Right lobe of liver (tissue), 6 donors: ENCODE measurements around the gene RBM5. TPM values are rescaled to one million over a fixed set of nuclear protein-coding genes. Genes with fewer than 3 reads are reported as not detected.

ENCODE experiments used
- ATAC-seq, 4 donors: fragments of 200-7000 bp; cut with Tn5 transposase; one replicate each; pipeline ENCODE4 v1.9.1; 2020; ENCODE audit warnings: mild to moderate bottlenecking in 4 of 4, moderate library complexity in 4 of 4
- DNase-seq, 3 donors: peaks; one replicate each; pipeline ENCODE4 v3.0.0-alpha.2; 2020
- H3K27ac ChIP-seq, 3 donors: fragments of 200-600 bp; one replicate each; pipeline ENCODE4 v1.8.0; 2022
- H3K27me3 ChIP-seq, 2 donors: fragments of 200-600 bp; one replicate each; pipeline ENCODE4 v1.8.0; 2022
- H3K36me3 ChIP-seq, 4 donors: fragments of 200-600 bp; sonication (generic) in 1 of 4; one replicate each; pipeline versions ENCODE4 v1.5.1 to v1.8.0; 2017 to 2022; ENCODE audit warnings: control low read depth in 1 of 4
- H3K4me1 ChIP-seq, 4 donors: fragments of 200-600 bp; sonication (generic) in 1 of 4; one replicate each; pipeline versions ENCODE4 v1.5.1 to v1.8.0; 2017 to 2022; ENCODE audit warnings: control low read depth in 1 of 4
- H3K4me3 ChIP-seq, 3 donors: fragments of 200-600 bp; one replicate each; pipeline ENCODE4 v1.8.0; 2022
- H3K9me3 ChIP-seq, 4 donors: fragments of 200-600 bp; sonication (generic) in 1 of 4; one replicate each; pipeline versions ENCODE4 v1.5.1 to v1.8.0; 2017 to 2022; ENCODE audit warnings: control low read depth in 1 of 4
- CTCF ChIP-seq, 4 donors: fragments of 200-600 bp in 3 of 4; fragments of 450-650 bp in 1 of 4; IDR thresholded peaks; one replicate each; pipeline versions ENCODE4 v1.5.1 to v1.8.0; 2016 to 2022; ENCODE audit warnings: antibody characterized with exemption in 4 of 4, mild to moderate bottlenecking in 2 of 4
- POLR2A ChIP-seq: fragments of 450-650 bp; IDR thresholded peaks from one replicate; pipeline ENCODE4 v1.6.1; 2017; ENCODE audit warnings: antibody characterized with exemption, mild to moderate bottlenecking
- WGBS: methylation state at CpG from one replicate; pipeline ENCODE4 v1.1.6; 2018; ENCODE audit warnings: low coverage, low lambda C conversion rate; ENCODE audit not compliant: insufficient coverage; ENCODE audit errors: missing lambda C conversion rate; 5-methylcytosine and 5-hydroxymethylcytosine counted together
- intact Hi-C, 2 donors: fragments of 100-400 bp; cut with DNase I; formaldehyde crosslinking; loops; one replicate each; pipeline versions ENCODE4 v1.11.2 to v1.14.1; 2022
- total RNA-seq, 6 experiments: library from RNA; depleted of rRNA in 2 of 6; stranded (reverse); fragments of >200 nt in 2 of 6; fragmentation: NEBNext Ultra II Directional in 3 of 6; extraction: Animal tissue kit (Norgen Biotek cat#: 25700) in 3 of 6; gene quantifications; one replicate each; pipeline versions ENCODE4 v1.1.0 to v1.2.4, GENCODE V29; 2016 to 2023
- donor health status: DM: no; HTN: yes; CAD: no.
- donor health status: DM: no; HTN: no; CAD: no.
- donor health status: DM: no; HTN: no; CAD: no.
- donor health status: DM: no; HTN: yes; CAD: no.
- donor health status: DM: no; HTN: yes; CAD: no.

Gene RBM5
- total RNA-seq, 6 experiments from 2014 or later: 42.1 to 62.4 (median 46.4) TPM

GRCh38 chr3:50164984-50165909 lies 76.5 kb downstream of the RBM5 start:
- TF ChIP-seq POLR2A: no peak
- no peak for TF ChIP-seq CTCF (IDR thresholded peaks at IDR 0.05)
- H3K27me3 ChIP-seq: no peaks in the 10 kb centered on the region
- no peaks in the 10 kb centered on the region for H3K36me3 ChIP-seq
- H3K9me3 ChIP-seq: no peaks in the 10 kb centered on the region
- H3K27ac ChIP-seq: no peak overlapping the region
- peak in 2 of 4 donors; percentile 2 to 28 for ATAC-seq
- intact Hi-C loops: no loop called here
- WGBS: 33% methylated on average over 1 of the region's 7 CpGs
- peaks cover 0 to 22% (median 2%) of the 10 kb centered on the region in 4 donors for H3K4me1 ChIP-seq
- no peak overlapping the region for H3K4me3 ChIP-seq
- no peak for DNase-seq

- no peak overlapping the region for H3K4me3 ChIP-seq
- TF ChIP-seq POLR2A: no peak
- no peak for TF ChIP-seq CTCF (IDR thresholded peaks at IDR 0.05)
- H3K36me3 ChIP-seq: no peaks in the 10 kb centered on the region
- ATAC-seq (peak; percentile 31 to 78 (median 68)), DNase-seq (peak in 2 of 3 donors; percentile 73 to 81)
- no peaks in the 10 kb centered on the region for H3K27me3 ChIP-seq
- H3K27ac ChIP-seq: peak overlapping the region in 1 of 3 donors; percentile 29
- WGBS: 18% methylated on average over 8 of the region's 15 CpGs
- intact Hi-C loops: no loop called here
- no peaks in the 10 kb centered on the region for H3K9me3 ChIP-seq
- H3K4me1 ChIP-seq: peaks cover 0 to 23% (median 2%) of the 10 kb centered on the region in 4 donors
Observed at GRCh38 chr3:50165910-50166538, 77.3 kb downstream of the RBM5 start.

GRCh38 chr3:50166620-50167019 lies 77.9 kb downstream of the RBM5 start:
- peaks cover 0 to 29% (median 5%) of the 10 kb centered on the region in 4 donors for H3K4me1 ChIP-seq
- H3K36me3 ChIP-seq: no peaks in the 10 kb centered on the region
- H3K27ac ChIP-seq: peak overlapping the region in 1 of 3 donors; percentile 29
- no peak for TF ChIP-seq CTCF (IDR thresholded peaks at IDR 0.05)
- no peak for TF ChIP-seq POLR2A
- H3K27me3 ChIP-seq: no peaks in the 10 kb centered on the region
- H3K9me3 ChIP-seq: no peaks in the 10 kb centered on the region
- intact Hi-C loops: no loop called here
- ATAC-seq (no peak), DNase-seq (no peak)
- H3K4me3 ChIP-seq: no peak overlapping the region
- WGBS: 83% methylated on average over 1 of the region's 6 CpGs

- Histone ChIP-seq H3K9me3 (no peaks in the 10 kb centered on the region), H3K27me3 (no peaks in the 10 kb centered on the region), H3K4me1 (peaks cover 0 to 36% (median 9%) of the 10 kb centered on the region in 4 donors), H3K27ac (peak overlapping the region in 1 of 3 donors; percentile 10), H3K4me3 (no peak overlapping the region), H3K36me3 (no peaks in the 10 kb centered on the region)
- ATAC-seq: no peak
- 50% methylated on average over 2 of the region's 16 CpGs for WGBS
- intact Hi-C loops: no loop called here
- TF ChIP-seq CTCF (IDR thresholded peaks at IDR 0.05) (no peak), POLR2A (no peak)
- no peak for DNase-seq
Observed at GRCh38 chr3:50167069-50167840, 78.5 kb downstream of the RBM5 start.
